ENCODE measurements around the gene ZDHHC5. TPM values are rescaled to one million over a fixed set of nuclear protein-coding genes. Genes with fewer than 3 reads are reported as not detected.

ZDHHC5 gene, protein sequence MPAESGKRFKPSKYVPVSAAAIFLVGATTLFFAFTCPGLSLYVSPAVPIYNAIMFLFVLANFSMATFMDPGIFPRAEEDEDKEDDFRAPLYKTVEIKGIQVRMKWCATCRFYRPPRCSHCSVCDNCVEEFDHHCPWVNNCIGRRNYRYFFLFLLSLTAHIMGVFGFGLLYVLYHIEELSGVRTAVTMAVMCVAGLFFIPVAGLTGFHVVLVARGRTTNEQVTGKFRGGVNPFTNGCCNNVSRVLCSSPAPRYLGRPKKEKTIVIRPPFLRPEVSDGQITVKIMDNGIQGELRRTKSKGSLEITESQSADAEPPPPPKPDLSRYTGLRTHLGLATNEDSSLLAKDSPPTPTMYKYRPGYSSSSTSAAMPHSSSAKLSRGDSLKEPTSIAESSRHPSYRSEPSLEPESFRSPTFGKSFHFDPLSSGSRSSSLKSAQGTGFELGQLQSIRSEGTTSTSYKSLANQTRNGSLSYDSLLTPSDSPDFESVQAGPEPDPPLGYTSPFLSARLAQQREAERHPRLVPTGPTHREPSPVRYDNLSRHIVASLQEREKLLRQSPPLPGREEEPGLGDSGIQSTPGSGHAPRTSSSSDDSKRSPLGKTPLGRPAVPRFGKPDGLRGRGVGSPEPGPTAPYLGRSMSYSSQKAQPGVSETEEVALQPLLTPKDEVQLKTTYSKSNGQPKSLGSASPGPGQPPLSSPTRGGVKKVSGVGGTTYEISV
- total RNA-seq (10 to 100 TPM; 32.6 to 56.5 (median 41.6) TPM), polyA plus RNA-seq (10 to 100 TPM; 22.3 to 31.6 TPM)
- long read RNA-seq, donor 1, full-length matches to known transcripts, result 15 of 50 reads
- long read RNA-seq, donor 1, partial matches to known transcripts, result 35 of 50 reads
- long read RNA-seq, donor 1, other reads (novel, unspliced or antisense), result 0 of 50 reads
- long read RNA-seq, donor 2, full-length matches to known transcripts, result 29 of 76 reads
- long read RNA-seq, donor 2, partial matches to known transcripts, result 42 of 76 reads
- long read RNA-seq, donor 2, other reads (novel, unspliced or antisense), result 5 of 76 reads
- long read RNA-seq, donor 3, full-length matches to known transcripts, result 17 of 59 reads
- long read RNA-seq, donor 3, partial matches to known transcripts, result 37 of 59 reads
- long read RNA-seq, donor 3, other reads (novel, unspliced or antisense), result 5 of 59 reads

- 0% methylated on average over 92 to 96 of the region's 96 CpGs for WGBS, 2 donors
- peak; percentile 94 to 97 (median 97) for ATAC-seq
- intact Hi-C loops (cut with DNase I), result loop anchor here in 4 of 10 donors (1.0 to 5.0 kb wide), 4 partner anchors 11 to 911 kb away; partner anchors contain the start of genes MED19 (in 4 of the 4), TMX2 (in 4 of the 4), CLP1 (in 3 of the 4) and ZFP91 (in 2 of the 4)
These were observed at the start of gene ZDHHC5 for GRCh38 chr11:57667736-57668433. TSS of gene ZDHHC5 (plus strand) at chr11:57668114. CDS start at chr11:57673091, 4,977 bp downstream.

GRCh38 chr11:57618438-57618837 lies 49.5 kb upstream of the ZDHHC5 start:
- Histone ChIP-seq H3K27me3 (no peaks in the 10 kb centered on the region), H3K9me3 (peaks cover 0 to 18% (median 7%) of the 10 kb centered on the region in 11 donors), H3K27ac (no peak overlapping the region), H3K36me3 (peaks cover 0 to 46% (median 0%) of the 10 kb centered on the region in 9 donors), H3K4me3 (no peak overlapping the region), H3K4me1 (no peaks in the 10 kb centered on the region)
- ATAC-seq, result no peak
- 81 to 87% methylated on average over 2 of the region's 2 CpGs for whole genome bisulfite sequencing, 2 donors
- DNase-seq, result no peak
- intact Hi-C loops (cut with DNase I), result no loop called here
- TF ChIP-seq CTCF (IDR thresholded peaks at IDR 0.05), result no peak

More at GRCh38 chr11:57667736-57668433, at the start of gene ZDHHC5:
- H3K4me3 ChIP-seq, result peak within 1 kb of the TSS; percentile 75 to 100 (median 82)
- peak; percentile 3 to 76 (median 62) for TF ChIP-seq CTCF (IDR thresholded peaks at IDR 0.05)
- H3K4me1 ChIP-seq, result peaks cover 0 to 43% (median 27%) of the 10 kb centered on the region in 9 donors
- H3K36me3 ChIP-seq, result peaks cover 0 to 22% (median 7%) of the 10 kb centered on the region in 9 donors
- no peaks in the 10 kb centered on the region for H3K27me3 ChIP-seq
- H3K27ac ChIP-seq, result peak within 1 kb of the TSS; percentile 87 to 99 (median 97)
- DNase-seq, result peak; percentile 99
- H3K9me3 ChIP-seq, result no peaks in the 10 kb centered on the region

GRCh38 chr11:57619331-57619730 lies 48.6 kb upstream of the ZDHHC5 start:
- H3K36me3 ChIP-seq, result peaks cover 0 to 37% (median 0%) of the 10 kb centered on the region in 9 donors
- H3K4me1 ChIP-seq, result no peaks in the 10 kb centered on the region
- H3K4me3 ChIP-seq, result no peak overlapping the region
- H3K27ac ChIP-seq, result no peak overlapping the region
- DNase-seq, result no peak
- intact Hi-C loops (cut with DNase I), result no loop called here
- no peaks in the 10 kb centered on the region for H3K27me3 ChIP-seq
- 84 to 93% methylated on average over 2 of the region's 2 CpGs for WGBS, 2 donors
- TF ChIP-seq CTCF (IDR thresholded peaks at IDR 0.05), result no peak
- no peak for ATAC-seq
- H3K9me3 ChIP-seq, result peaks cover 0 to 18% (median 7%) of the 10 kb centered on the region in 11 donors
